Measurements from ENCODE around the gene EPHA8. TPM values are rescaled to one million over a fixed set of nuclear protein-coding genes. Genes with fewer than 3 reads are reported as not detected.

EPHA8 gene
- total RNA-seq (2014; rRNA removed) (0.07 TPM in 1 of 2 replicates, not detected in the other), Bru-seq, nascent RNA (percentile 6 among the genes with signal in this experiment), BruChase-seq, experiment 1, labeled RNA remaining after a 6-hour chase (percentile 14 among the genes with signal in this experiment), BruChase-seq, experiment 2, labeled RNA remaining after a 2-hour chase (percentile 16 among the genes with signal in this experiment)
- long read RNA-seq: 0 reads

GRCh38 chr1:22562584-22563583 is at the start of gene EPHA8:
Gene EPHA8 (plus strand): TSS chr1:22563489. CDS start chr1:22563636, 147 bp downstream.
- Histone ChIP-seq H3K79me2 (ENCODE audit: low read length) (no peaks in the 10 kb centered on the region), H3K9me3 (ENCODE audit: low read length) (no peaks in the 10 kb centered on the region), H3K27ac (ENCODE audit: low read length) (no peak within 1 kb of the TSS), H3K9me2 (replicated peaks; ENCODE audit: low read length) (no peaks in the 10 kb centered on the region), H3K4me1 (ENCODE audit: insufficient read depth, low read length) (no peaks in the 10 kb centered on the region), H3K27me3 (ENCODE audit: low read length) (peaks cover 64% of the 10 kb centered on the region), H2AFZ (ENCODE audit: low read length) (no peak within 1 kb of the TSS), H3K36me3 (ENCODE audit: low read depth, low read length) (no peaks in the 10 kb centered on the region), H3K4me3 (ENCODE audit: low read length) (no peak within 1 kb of the TSS), H3F3A (ENCODE audit: low read length, unreplicated experiment) (no peaks in the 10 kb centered on the region), H4K20me1 (ENCODE audit: low read length) (no peaks in the 10 kb centered on the region), H3K4me2 (ENCODE audit: low read length) (no peak within 1 kb of the TSS), H3K9ac (ENCODE audit: low read length) (no peak within 1 kb of the TSS)
- TF ChIP-seq CTCF (conservative IDR thresholded peaks at IDR 0.05; ENCODE audit: low read depth, low read length): no peak
- peak; percentile 28 for TF ChIP-seq EZH2 (IDR thresholded peaks at IDR 0.05; ENCODE audit: low read length, unreplicated experiment)
- TF ChIP-seq EZH2phosphoT487 (IDR thresholded peaks at IDR 0.05; ENCODE audit: borderline replicate concordance, low read length): 0 out of 2 replicates have a peak, but pooled peaks have one; percentile 28
- CTCF ChIA-PET: no interaction called here
- intact Hi-C loops (cut with micrococcal nuclease): no loop called here
- BruUV-seq (replicated peaks): no TSS peak
- no peak for DNase-seq
- ATAC-seq: no peak
- POLR2A ChIA-PET (ENCODE audit: unreplicated experiment): no interaction called here

DNA sequence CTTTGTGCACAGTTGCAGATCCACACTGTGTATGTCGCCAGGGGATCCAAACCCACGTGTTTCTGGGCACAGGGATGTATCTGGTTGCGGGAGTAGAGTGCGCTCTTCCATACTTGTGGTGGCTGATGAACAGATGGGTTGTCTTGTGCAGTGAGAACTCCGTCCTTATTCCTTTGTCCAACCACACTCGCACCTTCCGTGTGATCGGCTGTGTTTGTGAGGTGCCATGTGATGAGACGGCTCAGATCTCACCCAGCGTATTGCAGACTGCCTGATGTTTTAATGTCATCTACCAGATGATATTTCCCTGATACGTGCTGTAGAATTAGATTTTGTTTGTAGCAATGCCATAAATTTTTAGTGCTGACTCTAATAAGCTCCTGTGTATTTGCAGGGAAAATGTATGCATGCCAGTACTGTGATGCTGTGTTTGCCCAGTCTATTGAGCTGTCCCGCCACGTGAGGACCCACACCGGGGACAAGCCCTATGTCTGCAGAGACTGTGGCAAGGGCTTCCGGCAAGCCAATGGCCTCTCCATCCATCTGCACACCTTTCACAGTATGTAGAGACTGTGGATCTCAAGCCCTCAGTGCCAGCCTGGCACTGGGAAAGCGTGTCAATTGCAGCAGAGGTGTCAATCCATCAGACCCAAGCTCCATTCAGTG is 46.2 kb upstream of the EPHA8 start:
- Histone ChIP-seq H3K79me2 (ENCODE audit: low read length) (no peaks in the 10 kb centered on the region), H3K4me3 (ENCODE audit: low read length) (no peak overlapping the region), H4K20me1 (ENCODE audit: low read length) (no peaks in the 10 kb centered on the region), H3K4me1 (ENCODE audit: insufficient read depth, low read length) (no peaks in the 10 kb centered on the region), H3K27ac (ENCODE audit: low read length) (no peak overlapping the region), H3K9me2 (replicated peaks; ENCODE audit: low read length) (no peaks in the 10 kb centered on the region), H3K9ac (ENCODE audit: low read length) (no peak overlapping the region), H3K9me3 (ENCODE audit: low read length) (no peaks in the 10 kb centered on the region), H2AFZ (ENCODE audit: low read length) (no peak overlapping the region), H3F3A (ENCODE audit: low read length, unreplicated experiment) (no peaks in the 10 kb centered on the region), H3K4me2 (ENCODE audit: low read length) (no peak overlapping the region), H3K36me3 (ENCODE audit: low read depth, low read length) (peaks cover 16% of the 10 kb centered on the region; the same call in 1 of the 2 replicates), H3K27me3 (ENCODE audit: low read length) (no peaks in the 10 kb centered on the region)
- ATAC-seq: no peak
- no peak for TF ChIP-seq EZH2phosphoT487 (IDR thresholded peaks at IDR 0.05; ENCODE audit: borderline replicate concordance, low read length)
- no peak for TF ChIP-seq EZH2 (IDR thresholded peaks at IDR 0.05; ENCODE audit: low read length, unreplicated experiment)
- TF ChIP-seq CTCF (conservative IDR thresholded peaks at IDR 0.05; ENCODE audit: low read depth, low read length): no peak
- DNase-seq: no peak
- POLR2A ChIA-PET (ENCODE audit: unreplicated experiment): no interaction called here
- no TSS peak for BruUV-seq (replicated peaks)
- intact Hi-C loops (cut with micrococcal nuclease): no loop called here
- CTCF ChIA-PET: no interaction called here

All from PC-3 (cell line).